T-helper 1 cell treated with Interleukin-12 subunit alpha and Interleukin-12 subunit beta and Interleukin-4 antibody, amounts not matched to agents 30 ng/mL and 1 ng/mL, for 36 hours (primary cell): ENCODE data around the gene EOLA2. TPM values are rescaled to one million over a fixed set of nuclear protein-coding genes. Genes with fewer than 3 reads are reported as not detected.

Source experiments
- total RNA-seq: library from RNA; stranded (reverse); gene quantifications from 2 replicates; pipeline ENCODE4 v1.2.3, GENCODE V29; 2022

EOLA2 gene
- total RNA-seq, 1 donor from 2014 or later = 64.9 TPM

Other genes starting within 250 kb of the EOLA2 start
- gene MAGEA11, start 226.4 kb downstream of the EOLA2 start, total RNA-seq = not detected in 2 replicates
- gene HSFX1, start 164.4 kb downstream of the EOLA2 start, total RNA-seq = 1.0 and 1.2 TPM in 2 replicates
- not detected in 2 replicates for gene MAGEA9, start 156.6 kb downstream of the EOLA2 start, total RNA-seq
- not detected in 2 replicates for gene MAGEA8, start 57.3 kb downstream of the EOLA2 start, total RNA-seq
- 0.22 TPM in 1 of 2 replicates, not detected in the other for gene HSFX4, start 8.9 kb downstream of the EOLA2 start, total RNA-seq